ENCODE data around the gene UVRAG. TPM values are rescaled to one million over a fixed set of nuclear protein-coding genes. Genes with fewer than 3 reads are reported as not detected.

The UVRAG gene
- total RNA-seq, 1 donor from 2014 or later: 27.6 TPM

DNA sequence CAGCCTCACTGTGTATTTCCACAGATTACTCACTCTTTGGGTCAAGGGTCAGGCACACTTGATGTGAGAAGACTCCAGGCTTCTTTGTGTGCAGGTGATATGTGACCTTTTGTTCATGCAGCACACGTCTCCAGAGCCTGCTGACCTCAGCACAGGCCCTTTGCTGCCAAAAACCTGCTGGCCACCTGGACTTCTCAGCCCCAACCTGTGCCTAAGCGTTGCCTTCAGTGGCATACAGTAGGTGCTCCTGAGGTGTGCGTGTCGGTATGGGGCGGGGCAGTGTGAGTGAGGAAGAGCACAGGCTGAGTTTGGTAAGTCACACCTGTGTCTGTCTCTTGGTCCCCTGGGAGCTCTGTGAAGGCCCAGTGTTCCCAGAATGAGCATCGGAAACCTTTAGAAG is 333.2 kb downstream of the UVRAG start:
- no peaks in the 10 kb centered on the region for H3K27me3 Mint-ChIP-seq (ENCODE audit: low read depth)
- no peaks in the 10 kb centered on the region for H3K9me3 Mint-ChIP-seq

DNA sequence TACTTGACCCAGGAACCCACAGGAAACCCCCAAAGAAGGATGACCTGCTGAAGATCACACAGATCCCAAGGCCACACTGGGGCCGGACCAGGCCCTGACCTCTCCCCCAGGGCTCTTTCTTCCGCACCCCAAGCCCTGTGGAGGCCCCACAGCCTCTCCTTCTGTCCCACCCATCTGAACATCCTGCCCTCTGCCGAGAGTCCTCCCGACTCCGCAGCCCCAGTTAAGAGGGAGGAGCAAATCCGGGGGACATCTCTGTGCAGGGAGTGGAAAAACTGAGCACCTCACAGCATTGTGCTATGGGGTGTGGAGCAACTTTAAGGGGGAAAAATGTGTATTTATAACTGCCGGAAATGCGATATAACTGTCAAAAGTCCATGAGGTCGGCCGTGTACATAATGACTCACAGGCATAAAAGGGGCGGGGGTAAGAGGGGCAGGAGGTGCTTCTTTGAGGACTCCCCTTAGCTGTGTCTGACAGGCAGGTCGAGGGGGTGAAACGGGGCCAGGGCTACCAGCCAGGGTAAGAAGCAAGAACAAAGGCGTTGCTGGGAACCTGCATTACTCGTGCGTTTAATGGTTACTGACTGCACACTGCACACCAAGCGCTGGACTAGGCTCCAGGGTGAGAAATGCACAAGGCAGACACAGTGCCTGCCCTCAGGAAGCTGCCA is 334.1 kb downstream of the UVRAG start:
- Mint-ChIP-seq H3K36me3 (no peaks in the 10 kb centered on the region), H3K4me3 (no peak overlapping the region), H3K27ac (no peak overlapping the region), H3K4me1 (peaks cover 31% of the 10 kb centered on the region), H3K9me3 (no peaks in the 10 kb centered on the region), H3K27me3 (ENCODE audit: low read depth) (no peaks in the 10 kb centered on the region)
- DNase-seq (ENCODE audit: low spot score in 2 of 2, unreplicated experiment in 2 of 2): no peak
- no peak for TF ChIP-seq CTCF (IDR thresholded peaks at IDR 0.05; ENCODE audit: unreplicated experiment)

More for the DNA sequence above, 333.2 kb downstream of the UVRAG start:
- Mint-ChIP-seq H3K27ac (no peak overlapping the region), H3K36me3 (no peaks in the 10 kb centered on the region), H3K4me3 (no peak overlapping the region), H3K4me1 (peaks cover 27% of the 10 kb centered on the region)
- no peak for DNase-seq (ENCODE audit: low spot score in 2 of 2, unreplicated experiment in 2 of 2)
- no peak for TF ChIP-seq CTCF (IDR thresholded peaks at IDR 0.05; ENCODE audit: unreplicated experiment)

- no peaks in the 10 kb centered on the region for H3K27me3 Mint-ChIP-seq (ENCODE audit: low read depth)
- no peak for TF ChIP-seq CTCF (IDR thresholded peaks at IDR 0.05; ENCODE audit: unreplicated experiment)
- H3K4me1 Mint-ChIP-seq: peaks cover 36% of the 10 kb centered on the region
- no peaks in the 10 kb centered on the region for H3K9me3 Mint-ChIP-seq
- no peaks in the 10 kb centered on the region for H3K36me3 Mint-ChIP-seq
- no peak for DNase-seq (ENCODE audit: low spot score in 2 of 2, unreplicated experiment in 2 of 2)
- no peak overlapping the region for H3K4me3 Mint-ChIP-seq
- no peak overlapping the region for H3K27ac Mint-ChIP-seq
Observed at GRCh38 chr11:76149713-76150112, 334.7 kb downstream of the UVRAG start.

- Mint-ChIP-seq H3K4me1 (peaks cover 37% of the 10 kb centered on the region), H3K4me3 (no peak overlapping the region), H3K36me3 (no peaks in the 10 kb centered on the region), H3K27me3 (ENCODE audit: low read depth) (no peaks in the 10 kb centered on the region), H3K27ac (no peak overlapping the region), H3K9me3 (no peaks in the 10 kb centered on the region)
- DNase-seq (ENCODE audit: low spot score in 2 of 2, unreplicated experiment in 2 of 2): no peak
- TF ChIP-seq CTCF (IDR thresholded peaks at IDR 0.05; ENCODE audit: unreplicated experiment): no peak
Observed at GRCh38 chr11:76150141-76150540, 335.1 kb downstream of the UVRAG start.

- no peak overlapping the region for H3K4me3 Mint-ChIP-seq
- H3K4me1 Mint-ChIP-seq: peaks cover 48% of the 10 kb centered on the region
- H3K36me3 Mint-ChIP-seq: no peaks in the 10 kb centered on the region
- H3K27me3 Mint-ChIP-seq (ENCODE audit: low read depth): peaks cover 2% of the 10 kb centered on the region
- no peak for TF ChIP-seq CTCF (IDR thresholded peaks at IDR 0.05; ENCODE audit: unreplicated experiment)
- H3K27ac Mint-ChIP-seq: no peak overlapping the region
- no peak for DNase-seq (ENCODE audit: low spot score in 2 of 2, unreplicated experiment in 2 of 2)
- no peaks in the 10 kb centered on the region for H3K9me3 Mint-ChIP-seq
Observed at GRCh38 chr11:76151556-76152085, 336.6 kb downstream of the UVRAG start.

All from mesothelial cell of epicardium (in vitro differentiated cells).